ENCODE measurements around the gene CPEB3.

GRCh38 chr10:92274071-92274470, 16.8 kb downstream of the CPEB3 start:
- TF ChIP-seq POLR2A (IDR thresholded peaks at IDR 0.05), result no peak
- TF ChIP-seq CTCF (IDR thresholded peaks at IDR 0.05), result no peak

Data from heart left ventricle (tissue), 13 donors.